Cortex of kidney (tissue), 1 donor: ENCODE measurements around the gene CXorf58.
A peak's percentile ranks its signal among the peaks of the same experiment; 100 is the strongest.
"Not testable (repeated sequence)": the region's sequence is repeated elsewhere in the genome, so short reads cannot be mapped to it uniquely, and the experiment has no call there.

Experiments used
- DNase-seq: peaks from one replicate; lab custom pipeline; 2025; lab: John Stamatoyannopoulos, UW

The CXorf58 gene

GRCh38 chrX:23907498-23908218 lies at the start of gene CXorf58, which contains the start of gene APOO:
Gene CXorf58 (plus strand): TSS chrX:23908006. CDS start chrX:23910303, 2,297 bp downstream.
Gene APOO (minus strand): TSS chrX:23907938. CDS start chrX:23907702, 236 bp downstream.
- peak; percentile 8 for DNase-seq

GRCh38 chrX:23859238-23859637 lies 48.6 kb upstream of the CXorf58 start:
- not testable (repeated sequence) for DNase-seq

DNA sequence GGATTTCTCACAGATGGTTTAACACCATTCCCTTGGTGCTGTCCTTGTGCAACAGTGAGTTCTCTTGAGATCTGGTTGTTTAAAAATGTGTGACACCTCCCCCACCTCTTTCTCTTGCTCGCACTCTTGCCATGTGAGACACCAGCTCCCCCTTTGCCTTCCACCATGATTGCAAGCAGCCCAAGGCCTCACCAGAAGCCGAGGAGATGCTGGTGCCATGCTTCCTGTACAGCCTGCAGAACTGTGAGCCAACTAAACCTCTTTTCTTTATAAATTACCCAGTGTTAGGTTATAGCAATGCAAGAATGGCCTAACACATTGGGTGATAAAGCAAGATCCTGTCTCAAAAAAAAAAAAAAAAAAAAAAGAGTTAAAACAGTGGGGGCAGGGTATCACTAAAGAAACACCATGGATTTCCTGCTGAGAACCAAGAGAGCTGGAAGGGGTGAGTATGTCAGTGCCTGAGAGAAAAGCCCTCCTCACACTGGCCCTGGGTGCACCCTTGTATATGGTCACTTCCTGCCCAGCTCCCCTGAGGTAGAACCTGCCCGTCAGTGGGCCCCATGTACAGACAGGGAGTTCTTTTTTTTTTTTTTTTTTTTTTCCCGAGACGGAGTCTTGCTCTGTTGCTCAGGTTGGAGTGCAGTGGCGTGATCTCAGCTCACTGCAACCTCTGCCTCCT lies 46.5 kb upstream of the CXorf58 start:
- DNase-seq, result no peak

DNA sequence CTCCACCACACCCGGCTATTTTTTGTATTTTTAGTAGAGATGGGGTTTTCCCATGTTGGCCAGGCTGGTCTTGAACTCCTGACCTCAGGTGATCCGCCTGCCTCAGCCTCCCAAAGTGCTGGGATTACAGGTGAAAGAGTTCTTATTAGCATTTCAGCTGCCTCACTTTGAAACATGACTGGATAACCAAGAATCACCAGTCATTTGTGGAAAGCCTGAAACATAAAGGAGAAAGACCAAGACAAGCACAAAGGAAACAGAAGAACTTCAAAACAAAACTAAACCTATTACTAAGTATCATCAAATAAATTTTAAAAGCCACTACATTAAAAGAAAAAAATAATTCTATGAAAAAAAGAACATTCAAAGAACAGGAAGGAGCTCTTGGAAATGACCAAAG lies 45.9 kb upstream of the CXorf58 start:
- not testable (repeated sequence) for DNase-seq

DNA sequence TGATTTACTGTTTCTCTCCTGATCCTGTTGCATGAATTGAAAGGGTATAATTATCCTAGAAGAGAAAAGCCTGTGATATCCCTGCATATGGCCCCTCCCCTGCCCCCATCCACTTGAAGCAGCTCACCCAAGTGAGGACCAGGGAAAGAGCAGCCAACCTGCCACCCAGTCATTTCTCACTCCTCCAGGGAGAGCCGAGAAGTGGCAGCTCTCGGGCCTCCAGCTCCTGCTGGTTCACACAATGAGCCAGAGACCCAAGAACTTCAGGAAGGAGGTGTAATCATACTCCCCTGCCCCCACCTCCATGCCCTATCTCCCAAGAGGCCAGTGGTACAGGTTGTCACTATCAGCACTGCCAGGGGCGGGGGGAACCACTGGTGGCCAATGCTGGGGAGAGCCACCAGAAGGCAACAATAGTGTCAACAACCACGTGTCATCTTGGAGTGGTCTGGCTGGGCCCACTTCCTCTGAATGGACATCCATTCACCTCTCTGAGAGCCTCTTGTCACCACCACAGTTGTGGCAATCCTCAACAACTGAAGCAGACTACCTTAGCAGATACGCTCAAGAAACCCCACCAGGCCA lies 43.0 kb upstream of the CXorf58 start:
- no peak for DNase-seq

DNA sequence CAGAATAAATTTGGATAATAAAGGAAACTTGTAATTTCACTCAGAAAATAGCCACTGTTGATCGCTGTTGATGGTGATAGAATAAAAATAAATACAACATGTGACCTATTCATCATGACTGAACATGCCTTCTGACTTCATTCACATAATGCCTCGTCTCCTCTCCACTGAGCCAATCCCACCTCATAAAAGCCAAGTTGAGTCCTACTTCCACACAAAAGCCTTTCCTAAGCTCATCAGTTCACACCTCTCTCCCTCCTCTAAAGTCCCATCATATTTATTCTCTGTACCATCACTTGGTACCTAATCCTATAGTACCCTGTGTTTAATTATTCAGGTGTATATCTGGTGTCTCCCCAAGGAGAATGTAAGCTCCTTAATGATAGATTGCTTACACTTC lies 37.8 kb upstream of the CXorf58 start:
- DNase-seq, result no peak

GRCh38 chrX:23871905-23872546 lies 35.8 kb upstream of the CXorf58 start:
- DNase-seq, result no peak

DNA sequence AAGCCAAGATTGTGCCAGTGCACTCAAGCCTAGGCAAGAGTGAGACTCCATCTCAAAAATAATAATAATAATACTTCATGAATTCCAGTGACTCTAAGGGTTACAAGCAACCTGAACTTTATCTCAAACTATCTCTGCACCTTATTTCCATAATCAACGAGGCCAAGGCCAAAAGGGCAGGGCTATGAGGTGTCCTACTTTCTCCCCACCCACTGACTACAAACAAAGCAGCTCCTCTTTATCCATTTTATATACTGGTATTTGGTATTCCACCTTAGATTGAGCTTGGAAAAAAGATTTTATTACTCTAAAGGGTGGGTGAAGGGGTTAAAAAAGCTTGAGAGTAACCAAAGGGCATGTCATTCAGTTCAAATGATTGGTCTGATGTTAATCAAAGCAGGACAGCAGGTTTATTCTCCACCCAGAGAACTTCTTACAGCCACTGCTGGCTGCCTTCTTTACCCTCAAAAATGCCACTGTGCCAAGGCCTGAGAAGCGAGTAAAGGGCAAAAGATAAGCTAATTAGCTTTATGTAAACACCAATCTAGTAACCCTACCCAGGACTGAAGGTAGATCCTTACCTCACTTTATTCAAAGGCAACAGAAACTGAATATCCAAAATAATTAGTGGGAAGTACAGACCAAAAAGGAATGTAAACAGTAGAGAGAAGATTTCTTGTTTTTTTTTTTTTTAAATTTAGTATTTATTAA lies 28.3 kb upstream of the CXorf58 start:
- no peak for DNase-seq

GRCh38 chrX:23883737-23884354 lies 24.0 kb upstream of the CXorf58 start:
- no peak for DNase-seq

DNA sequence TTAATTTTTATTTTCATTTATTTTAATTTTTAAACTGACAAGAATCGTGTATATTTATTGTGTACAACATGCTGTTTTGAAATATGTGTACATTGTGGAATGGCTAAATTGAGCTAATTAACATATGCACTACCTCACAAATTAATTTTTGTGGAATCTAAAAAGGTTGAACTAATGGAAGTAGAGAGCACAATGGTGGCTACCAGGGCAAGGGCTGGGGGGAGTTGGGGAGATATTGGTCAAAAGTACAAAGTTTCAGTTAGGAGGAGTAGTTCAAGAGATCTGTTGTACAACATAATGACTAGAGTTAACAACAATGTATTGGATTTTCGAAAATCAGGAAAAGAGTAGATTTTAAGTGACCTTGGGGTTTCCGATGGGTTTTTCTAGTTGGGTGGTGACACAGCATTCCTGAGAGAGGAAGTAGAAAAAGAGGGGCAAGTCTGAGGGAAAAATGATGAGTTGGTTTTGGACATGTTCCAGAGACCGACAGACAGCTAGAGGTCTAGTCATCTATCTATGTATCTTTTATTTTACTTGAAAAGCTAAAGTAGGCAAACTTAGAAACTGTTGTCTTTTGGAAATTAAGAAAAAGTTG lies 23.3 kb upstream of the CXorf58 start:
- DNase-seq, result no peak

- DNase-seq, result no peak
Measured at GRCh38 chrX:23885803-23886202, 22.0 kb upstream of the CXorf58 start.

DNA sequence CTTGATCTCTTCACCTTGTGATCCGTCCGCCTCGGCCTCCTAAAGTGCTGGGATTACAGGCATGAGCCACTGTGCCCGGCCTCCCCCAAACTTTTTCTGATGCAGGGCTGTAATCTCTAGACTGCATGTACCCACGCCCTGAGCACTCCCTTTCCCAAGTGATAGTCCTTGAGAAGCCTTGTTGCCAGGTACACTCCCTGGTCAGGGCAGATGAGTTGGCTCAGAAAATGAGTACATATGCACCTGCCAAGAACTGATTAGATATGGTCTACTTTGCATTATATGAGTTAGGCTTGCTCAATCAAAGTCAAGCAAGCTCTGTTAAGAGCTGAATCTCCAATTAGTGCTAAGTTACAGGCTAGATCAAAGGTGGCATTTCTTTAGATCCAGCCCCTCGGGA lies 20.4 kb upstream of the CXorf58 start:
- no peak for DNase-seq

DNA sequence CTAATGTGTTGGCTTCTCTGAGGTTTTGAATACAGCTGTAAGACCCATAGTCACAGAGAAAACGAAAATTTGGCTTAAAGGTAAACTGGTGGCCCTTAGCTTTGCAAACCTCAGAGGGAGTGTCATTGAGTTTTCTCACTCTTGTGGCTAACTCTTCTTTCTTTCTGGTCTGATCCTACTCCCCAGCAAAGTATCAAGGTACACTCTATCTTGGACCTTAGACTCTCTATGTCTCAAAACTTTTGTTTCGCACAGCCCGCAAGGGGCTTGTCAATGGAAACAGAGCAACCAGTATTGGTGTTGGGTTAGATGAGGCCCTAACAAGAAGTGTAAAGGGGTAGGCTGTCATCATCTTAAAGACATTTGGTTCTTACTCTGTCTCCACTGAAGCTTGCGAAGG lies 19.9 kb upstream of the CXorf58 start:
- no peak for DNase-seq

DNA sequence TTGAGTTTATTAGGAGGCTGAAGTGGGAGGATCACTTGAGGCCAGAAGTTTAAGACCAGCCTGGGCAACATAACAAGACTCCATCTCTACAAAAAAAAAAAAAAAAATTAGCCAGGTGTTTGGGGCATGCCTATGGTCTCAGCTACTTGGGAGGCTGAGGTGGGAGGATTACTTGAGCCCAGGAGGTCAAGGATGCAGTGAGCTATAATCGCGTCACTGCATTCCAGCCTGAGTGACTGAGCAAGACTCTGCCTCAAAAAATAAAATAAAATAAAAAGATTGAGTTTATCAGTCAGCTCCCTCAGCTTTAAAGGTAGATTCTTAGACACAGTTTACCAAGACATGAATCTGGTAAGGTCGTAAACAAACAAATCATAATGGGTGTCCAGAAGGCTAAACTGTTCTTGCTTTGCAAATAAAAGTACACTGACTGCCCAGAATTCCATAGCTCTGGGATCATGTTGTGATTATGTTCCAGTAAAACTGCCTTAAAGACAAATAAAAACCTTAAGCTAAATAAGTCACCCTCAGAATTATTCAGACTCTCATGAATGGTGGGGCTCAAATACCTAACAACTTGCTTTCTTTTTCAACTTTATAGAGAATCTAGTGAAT lies 18.8 kb upstream of the CXorf58 start:
- DNase-seq, result no peak

GRCh38 chrX:23890933-23891332 lies 16.9 kb upstream of the CXorf58 start:
- DNase-seq, result no peak

- not testable (repeated sequence) for DNase-seq
Measured at GRCh38 chrX:23894993-23895392, 12.8 kb upstream of the CXorf58 start.

GRCh38 chrX:23896539-23896938 lies 11.3 kb upstream of the CXorf58 start:
- not testable (repeated sequence) for DNase-seq

GRCh38 chrX:23896981-23897380 lies 10.8 kb upstream of the CXorf58 start:
- no peak for DNase-seq

GRCh38 chrX:23898412-23898959 lies 9.3 kb upstream of the CXorf58 start:
- no peak for DNase-seq

DNA sequence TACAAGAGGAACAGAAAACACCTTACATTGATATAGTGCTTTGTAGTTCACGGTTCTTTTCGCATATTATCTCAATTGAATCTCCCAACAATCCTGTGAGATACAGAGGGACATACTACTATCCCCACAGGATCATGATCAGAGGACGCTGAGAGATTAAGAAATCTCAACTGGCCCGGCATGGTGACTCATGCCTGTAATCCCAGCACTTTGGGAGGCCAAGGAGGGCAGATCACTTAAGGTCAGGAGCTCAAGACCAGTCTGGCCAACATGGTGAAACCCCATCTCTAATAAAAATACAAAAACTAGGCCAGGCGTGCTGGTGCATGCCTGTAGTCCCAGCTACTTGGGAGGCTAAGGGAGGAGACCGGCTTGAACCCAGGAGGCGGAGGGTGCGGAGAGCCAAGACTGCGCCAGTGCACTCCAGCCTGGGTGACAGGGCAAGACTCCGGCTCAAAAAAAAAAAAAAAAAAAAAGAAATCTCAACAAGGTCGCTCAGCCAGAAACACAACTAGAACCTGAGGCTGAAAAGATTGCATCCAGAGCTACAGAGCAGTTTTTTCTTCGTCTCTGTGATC lies 7.5 kb upstream of the CXorf58 start:
- DNase-seq, result no peak
